ENCODE results near the gene MYO3B.

The MYO3B gene

GRCh38 chr2:170241756-170242155 is 63.8 kb downstream of the MYO3B start:
- no peak for DNase-seq

DNA sequence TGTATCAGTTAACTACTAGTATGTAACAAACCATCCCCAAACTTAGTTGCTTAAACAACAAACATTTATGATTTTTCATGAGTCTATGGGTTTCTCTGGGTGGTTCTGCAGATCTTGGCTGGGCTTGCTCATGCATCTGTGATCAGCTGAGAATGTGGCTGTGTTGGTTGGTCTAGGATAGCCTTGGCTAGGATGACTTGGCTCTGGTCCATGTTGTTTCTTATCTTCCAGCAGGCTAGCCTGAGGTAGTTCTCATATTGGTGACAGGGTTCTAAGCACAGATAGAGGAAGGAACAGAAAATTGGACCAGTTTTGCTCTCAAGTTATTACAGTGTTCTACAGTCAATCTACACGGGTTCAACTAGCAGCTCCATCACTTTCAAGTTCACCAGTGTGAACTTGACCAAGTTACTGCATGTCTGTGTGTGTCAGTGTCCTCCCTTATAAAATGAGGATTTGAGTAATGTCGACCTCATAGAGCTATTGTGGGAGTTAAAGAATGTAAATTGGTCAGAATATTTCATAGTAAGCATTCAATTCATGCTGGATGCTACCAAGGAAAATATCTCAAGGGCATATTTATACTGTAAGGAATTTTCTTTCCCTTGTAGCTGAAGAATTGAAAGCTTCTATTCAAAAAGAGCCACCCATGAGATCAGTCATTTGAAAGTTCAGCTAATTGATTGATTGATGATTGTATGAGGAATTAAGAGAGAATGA is 65.3 kb downstream of the MYO3B start:
- DNase-seq, result no peak

GRCh38 chr2:170243898-170244297 is 66.0 kb downstream of the MYO3B start:
- no peak for DNase-seq

DNA sequence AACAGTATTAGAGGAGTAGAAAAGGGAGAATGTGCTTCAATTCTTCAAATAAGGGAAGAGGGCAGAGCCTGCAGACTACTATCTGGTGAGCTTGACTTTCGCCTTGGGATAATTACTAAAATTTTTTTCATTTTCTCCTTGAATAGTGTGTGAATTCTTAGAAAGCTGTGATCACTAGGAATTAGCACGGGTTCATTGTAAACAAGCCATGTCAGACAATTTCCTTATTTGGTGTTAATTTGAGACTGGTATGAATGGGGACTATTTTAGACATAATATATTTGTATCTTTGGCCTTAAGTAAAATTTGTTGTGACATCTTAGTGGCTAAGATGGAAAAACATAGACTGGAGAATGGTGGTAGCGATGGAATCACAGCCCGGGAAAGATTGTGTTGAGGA is 66.6 kb downstream of the MYO3B start:
- DNase-seq, result no peak

DNA sequence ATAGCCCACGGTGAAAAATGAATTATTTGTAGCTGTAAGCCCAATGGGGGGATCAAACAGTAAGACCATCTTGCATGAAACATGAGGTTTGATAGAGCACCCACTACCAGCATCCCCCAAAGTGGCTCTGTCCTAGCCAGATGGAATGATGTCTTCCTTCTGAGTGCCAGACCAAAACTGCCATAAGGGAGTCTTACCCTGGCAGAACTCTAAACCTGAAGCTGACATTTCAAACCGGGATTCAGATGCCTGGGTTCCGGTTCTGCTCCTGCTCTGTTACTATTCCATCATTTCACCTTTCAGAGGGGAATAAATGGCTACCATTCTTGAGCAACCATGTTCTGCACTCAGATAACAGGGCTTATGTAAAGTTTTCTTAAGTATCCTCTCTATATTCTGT is 67.4 kb downstream of the MYO3B start:
- DNase-seq, result no peak

DNA sequence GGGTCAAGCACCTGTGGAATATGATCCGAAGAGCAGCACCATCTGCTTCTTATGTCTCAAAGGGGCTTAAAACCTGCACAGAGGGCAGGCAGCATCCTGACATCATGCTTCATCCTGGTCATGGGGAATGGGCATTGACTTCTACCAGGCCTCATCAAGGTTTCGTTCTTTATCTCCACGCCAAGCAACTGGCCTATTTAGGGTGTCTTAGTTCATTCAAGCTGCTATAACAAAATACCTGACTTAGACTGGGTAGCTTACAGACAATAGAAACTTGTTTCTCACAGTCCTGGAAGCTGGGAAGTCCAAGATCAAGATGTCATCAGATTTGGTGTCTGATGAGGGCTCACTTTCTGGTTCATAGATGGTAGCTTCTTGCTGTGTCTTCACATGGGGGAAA is 69.4 kb downstream of the MYO3B start:
- no peak for DNase-seq

DNA sequence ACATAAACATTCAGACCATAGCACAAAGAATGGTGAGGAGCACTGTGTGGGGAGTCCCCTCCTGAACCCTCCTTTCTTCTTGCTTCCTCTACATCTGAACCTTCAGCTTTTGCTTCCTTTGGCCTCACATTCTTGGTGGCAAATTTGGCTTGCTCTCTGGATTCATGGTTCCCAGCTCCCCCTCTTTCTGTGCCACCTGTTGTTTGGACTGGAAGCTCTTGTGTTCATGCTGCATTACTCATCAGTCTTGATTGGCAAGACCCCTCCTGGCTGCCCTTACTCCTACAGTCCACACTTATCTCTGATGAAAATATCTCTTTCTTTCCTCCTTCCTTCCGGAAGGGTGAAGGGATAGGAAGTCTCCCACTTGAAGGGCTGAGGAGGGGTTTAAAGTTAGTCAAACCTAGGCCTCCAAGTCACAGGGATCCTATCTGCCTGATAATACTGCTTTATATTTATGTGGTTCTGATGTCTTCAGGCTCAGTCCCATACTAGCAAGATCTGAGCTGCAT is 70.0 kb downstream of the MYO3B start:
- no peak for DNase-seq

- no peak for DNase-seq
Measured at GRCh38 chr2:170248574-170249393, 70.8 kb downstream of the MYO3B start.

- no peak for DNase-seq
Measured at GRCh38 chr2:170249761-170250160, 71.8 kb downstream of the MYO3B start.

DNA sequence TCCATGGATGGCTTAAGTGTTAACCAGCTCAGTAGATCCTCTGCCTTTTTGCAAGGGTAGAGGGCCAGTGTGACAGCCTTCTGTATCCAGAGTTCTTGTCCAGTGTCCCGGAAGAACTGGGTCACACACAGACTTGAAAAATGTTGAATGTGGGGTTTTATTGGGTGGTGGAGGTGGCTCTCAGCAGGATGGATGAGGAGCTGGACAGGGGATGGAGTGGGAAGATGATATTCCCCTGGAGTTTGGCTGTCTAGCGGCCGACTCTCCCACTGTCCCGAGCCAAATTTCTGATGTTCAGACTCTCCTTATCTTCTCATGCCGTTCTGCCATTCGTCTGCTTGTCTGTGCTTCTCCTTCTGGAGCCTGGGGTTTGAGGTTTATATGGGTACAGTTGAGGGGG is 72.6 kb downstream of the MYO3B start:
- no peak for DNase-seq

DNA sequence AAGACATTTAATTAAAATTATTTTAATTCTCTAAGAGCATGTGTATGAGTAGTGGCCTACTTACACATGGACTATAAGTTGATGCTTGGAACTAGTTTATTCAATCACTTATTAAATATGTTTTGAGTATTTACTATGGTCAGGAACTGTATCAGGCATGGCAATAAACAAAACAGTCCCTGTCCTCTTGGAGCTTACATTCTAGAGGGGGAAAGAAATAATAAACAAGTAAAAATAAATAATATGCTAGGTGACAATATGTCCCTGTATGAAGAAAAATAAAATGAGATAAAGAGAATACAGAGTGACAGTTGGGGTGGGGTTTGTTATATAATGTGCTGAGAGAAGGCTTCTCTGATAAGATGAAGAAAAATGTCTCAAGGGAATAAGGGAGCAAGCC is 74.5 kb downstream of the MYO3B start:
- DNase-seq, result no peak

- DNase-seq, result no peak
Measured at GRCh38 chr2:170253721-170254230, 75.8 kb downstream of the MYO3B start.

DNA sequence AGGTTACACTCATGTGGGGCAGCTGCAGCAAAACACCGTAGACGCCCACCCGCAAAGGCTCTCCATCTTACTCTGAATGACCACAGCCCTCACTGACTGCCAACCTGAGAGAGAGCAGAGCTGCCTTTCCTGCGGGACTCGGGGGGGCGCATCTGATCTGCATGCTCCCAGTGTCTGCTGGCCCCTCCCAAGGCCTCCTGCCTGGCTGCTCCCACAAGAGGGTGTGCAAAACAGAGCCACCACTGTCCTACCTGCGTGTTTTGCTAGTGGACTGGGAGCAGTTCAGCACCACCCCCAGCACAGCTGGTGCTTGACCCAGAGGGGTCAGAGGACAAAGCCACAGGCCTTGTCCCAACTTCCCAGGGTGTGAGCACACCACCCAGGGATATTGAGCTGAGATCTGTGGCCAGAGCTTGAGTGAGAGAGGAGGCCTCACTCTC is 76.4 kb downstream of the MYO3B start:
- no peak for DNase-seq

DNA sequence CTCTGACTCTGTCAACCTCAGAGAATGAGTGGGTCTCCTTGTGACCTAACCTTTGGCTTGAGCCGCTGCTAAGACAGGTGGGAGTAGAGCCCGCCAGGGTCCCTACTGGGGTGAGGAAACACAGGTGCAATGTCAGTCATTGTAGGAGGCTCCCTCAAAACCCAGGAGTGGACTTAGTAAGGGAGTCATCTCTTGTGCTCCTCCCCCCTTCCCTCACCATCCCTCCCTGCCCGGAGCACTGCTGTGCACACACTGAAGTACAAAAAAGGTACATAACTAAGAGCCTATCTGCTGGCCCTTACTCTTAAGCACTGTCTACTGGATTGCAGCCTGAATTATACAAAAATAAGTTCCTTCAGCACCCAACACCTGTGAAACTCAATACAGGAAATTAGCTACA is 77.2 kb downstream of the MYO3B start:
- DNase-seq, result no peak

DNA sequence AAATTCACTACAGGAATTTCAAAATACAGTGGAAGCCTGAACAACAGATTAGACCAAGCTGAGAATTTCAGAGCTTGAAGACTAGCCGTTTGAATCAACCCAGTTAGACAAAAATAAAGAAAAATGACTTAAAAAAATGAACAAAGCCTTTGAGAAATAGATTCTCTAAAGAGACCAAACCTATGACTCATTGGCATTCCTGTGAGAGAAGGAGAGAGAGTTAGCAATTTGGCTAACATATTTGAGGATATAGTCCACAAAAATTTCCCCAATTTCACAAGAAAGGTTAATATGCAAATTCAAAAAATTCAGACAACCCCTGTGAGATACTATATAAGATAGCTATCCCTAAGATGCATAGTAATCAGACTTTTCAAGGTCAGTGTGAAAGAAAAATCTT is 78.0 kb downstream of the MYO3B start:
- no peak for DNase-seq

- no peak for DNase-seq
Measured at GRCh38 chr2:170258382-170258781, 80.4 kb downstream of the MYO3B start.

DNA sequence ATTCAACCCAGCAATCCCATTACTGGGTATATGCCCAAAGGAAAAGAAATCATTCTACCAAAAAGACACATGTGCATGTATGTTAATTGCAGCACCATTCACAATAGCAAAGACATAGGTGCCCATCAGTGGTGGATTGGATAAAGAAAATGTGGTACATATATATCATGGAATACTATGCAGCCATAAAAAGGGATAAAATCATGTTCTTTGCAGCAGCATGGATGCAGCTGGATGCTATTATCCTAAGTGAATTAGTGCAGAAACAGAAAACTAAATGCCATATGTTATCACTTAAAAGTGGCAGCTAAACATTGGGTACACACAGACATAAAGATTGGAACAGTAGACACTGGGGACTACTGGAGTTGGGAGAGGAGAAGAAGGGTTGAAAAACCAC is 82.2 kb downstream of the MYO3B start:
- DNase-seq, result no peak

GRCh38 chr2:170261566-170261965 is 83.6 kb downstream of the MYO3B start:
- DNase-seq, result no peak

DNA sequence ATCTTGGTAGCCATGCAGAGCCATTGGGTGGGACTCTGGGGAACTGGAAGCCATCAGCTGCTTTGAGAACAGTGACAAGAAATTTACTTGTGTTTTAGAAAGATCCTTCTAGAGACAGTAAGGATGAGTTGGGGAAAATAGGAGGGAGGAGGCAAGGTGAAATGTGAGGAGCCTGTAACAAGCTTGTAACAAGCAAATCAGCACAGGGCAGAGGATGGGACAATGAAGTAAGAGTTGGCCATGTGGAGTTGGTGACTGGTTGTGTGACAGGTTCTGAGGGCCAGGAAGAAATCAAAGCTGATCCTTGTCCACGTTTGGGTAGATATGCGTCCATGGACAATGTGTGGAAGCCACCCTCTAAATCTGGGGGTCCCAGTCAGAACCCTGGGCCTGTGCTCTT is 84.4 kb downstream of the MYO3B start:
- DNase-seq, result no peak

GRCh38 chr2:170262806-170263205 is 84.9 kb downstream of the MYO3B start:
- no peak for DNase-seq

DNA sequence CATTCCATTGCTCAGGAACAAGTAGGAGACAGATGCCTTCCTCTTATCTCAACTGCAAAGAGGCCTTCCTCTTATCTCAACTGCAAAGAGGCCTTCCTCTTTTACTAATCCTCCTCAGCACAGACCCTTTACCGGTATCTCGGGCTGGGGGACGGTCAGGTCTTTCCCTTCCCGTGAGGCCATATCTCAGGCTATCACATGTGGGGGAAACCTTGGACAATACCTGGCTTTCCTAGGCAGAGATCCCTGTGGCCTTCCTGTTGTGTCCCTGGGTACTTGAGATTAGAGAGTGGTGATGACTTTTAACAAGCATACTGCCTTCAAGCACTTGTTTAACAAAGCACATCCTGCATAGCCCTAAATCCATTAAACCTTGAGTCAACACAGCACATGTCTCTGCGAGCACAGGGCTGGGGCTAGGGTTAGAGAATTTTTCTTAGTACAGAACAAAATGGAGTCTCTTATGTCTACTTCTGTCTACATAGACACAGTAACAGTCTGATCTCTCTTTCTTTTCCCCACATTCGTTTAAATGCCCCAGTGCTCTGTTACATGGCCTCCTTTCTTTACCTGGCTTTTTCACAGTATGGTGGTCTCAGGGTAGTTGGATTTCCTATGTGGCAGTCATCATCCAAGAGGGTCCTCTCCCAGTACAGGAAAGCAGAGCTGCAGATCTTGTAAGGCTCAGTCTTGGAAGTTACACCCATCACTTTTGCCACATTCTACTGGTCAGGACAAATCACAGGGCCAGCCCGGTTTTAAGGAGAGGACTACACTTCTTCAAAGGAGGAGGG is 86.0 kb downstream of the MYO3B start:
- peak; percentile 29 for DNase-seq

DNA sequence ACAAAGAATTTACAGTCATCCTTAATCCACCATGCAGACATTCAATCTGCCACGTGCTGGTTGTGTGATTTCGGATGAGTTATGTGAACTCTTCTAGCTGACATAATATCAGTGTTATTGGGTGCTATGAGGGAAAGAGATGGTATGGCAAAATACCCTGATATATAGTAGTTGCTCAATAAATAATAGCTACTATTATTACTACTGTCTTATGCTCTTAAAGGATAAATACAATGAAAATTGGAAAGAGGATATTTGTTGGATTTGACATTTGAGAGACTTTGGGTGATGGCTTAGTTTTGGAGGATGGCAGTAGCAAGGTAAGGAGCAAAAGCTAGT is 86.5 kb downstream of the MYO3B start:
- DNase-seq, result no peak

- no peak for DNase-seq
Measured at GRCh38 chr2:170264865-170265264, 86.9 kb downstream of the MYO3B start.

All from NCI-H510A (cell line).